Glomerular visceral epithelial cell (primary cell): Measurements from ENCODE around the gene IQGAP2.

Experiments used
- DNase-seq: peaks from one replicate; pipeline ENCODE4 v3.0.0-alpha.2; 2016; ENCODE audit errors: extremely low spot score

Gene IQGAP2

DNA sequence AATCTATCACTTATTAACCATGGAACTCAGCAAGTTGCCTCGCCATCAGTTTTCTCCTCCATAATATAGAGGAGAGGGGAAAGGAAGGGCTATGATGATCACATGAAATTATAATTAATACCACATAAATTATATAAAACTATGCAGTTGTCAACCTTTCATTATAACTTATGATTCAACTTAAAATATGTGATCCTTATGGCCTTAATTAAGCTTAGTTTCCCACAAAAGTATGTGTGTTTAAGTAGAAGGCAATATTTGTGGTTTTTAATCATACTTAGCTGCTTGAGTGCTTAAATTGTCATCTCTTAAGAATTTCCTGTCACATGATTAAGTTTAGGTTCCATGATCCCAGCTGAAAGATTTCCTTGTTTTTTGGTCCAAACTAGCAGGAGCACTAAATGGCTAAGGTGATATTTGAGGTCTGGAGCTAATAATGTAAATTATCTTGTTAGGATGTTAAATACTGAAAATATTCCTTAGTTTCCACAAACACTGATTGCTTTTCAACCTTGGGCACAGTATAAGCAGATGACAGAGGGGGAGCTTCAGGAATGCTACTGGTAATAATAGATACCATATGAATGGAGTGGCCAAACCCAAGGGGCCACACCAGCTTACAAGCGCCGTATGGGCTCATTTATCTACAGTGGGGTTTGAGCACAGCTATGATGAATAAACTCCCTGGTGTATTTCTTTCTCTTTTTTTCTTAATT, 286.4 kb downstream of the IQGAP2 start:
- DNase-seq, result peak; percentile 82

DNA sequence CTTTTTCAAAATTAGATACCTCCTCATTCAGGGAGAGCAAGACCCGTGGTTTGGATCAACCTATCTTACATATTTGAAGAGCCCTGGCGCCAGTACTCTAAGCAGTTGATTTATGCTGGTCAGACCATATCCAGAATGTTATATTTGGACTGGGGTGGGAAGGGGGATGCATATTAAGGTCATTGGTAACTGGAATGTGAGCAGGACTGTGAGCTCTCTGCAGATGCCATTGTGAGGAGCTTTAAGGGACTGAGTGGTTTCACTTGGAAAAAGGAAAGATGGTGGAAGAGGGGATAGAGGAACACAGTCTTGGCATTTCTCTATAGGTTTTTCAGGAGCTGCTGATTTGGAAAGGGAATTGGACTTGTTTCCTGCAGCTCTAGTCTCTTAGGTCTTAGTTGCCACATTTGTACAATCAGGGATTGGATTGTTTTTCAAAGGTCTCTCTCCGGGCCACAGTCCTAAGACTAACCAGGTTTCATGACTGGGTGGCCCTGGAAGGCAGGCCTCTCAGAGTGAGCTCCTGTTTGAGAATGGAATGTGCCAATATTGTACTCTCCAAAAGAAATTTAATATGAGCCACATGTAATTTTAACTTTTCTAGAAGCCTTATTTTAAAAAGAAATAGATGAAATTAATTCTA, 287.1 kb downstream of the IQGAP2 start:
- DNase-seq, result peak; percentile 22

DNA sequence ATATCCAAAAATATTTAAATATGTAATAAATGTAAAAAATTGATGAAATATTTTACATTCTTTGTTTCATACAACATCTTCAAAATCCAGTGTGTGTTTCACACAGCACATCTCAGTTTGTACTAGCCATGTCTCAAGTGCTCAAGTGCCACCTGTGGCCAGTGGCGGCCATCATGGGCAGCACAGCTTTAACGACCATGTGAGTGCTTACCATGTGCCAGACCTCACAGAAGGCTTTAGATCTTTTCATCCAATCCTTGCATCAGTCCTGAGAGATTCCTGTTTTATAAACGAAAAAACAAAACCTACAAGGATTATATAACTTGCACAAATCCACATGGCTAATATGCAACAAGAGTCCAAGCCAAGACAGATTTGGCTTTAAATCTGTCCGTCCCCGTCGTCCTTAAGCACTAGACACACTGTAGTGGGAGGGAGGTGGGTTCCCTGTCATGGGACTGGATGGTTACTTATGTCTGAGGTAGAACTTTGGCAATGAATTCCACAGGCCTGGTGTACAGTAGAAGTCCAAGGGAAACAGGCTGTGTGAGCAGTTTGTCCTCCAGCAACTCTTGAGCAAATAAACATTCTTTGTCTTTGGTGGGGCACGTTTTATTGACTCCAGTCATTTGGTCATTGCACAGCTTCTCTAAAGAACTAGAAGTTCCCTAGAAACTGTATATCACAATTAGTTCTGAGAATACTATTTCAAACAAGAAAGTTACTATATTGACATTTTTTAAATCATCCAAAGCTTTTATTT, 287.8 kb downstream of the IQGAP2 start:
- peak; percentile 33 for DNase-seq

DNA sequence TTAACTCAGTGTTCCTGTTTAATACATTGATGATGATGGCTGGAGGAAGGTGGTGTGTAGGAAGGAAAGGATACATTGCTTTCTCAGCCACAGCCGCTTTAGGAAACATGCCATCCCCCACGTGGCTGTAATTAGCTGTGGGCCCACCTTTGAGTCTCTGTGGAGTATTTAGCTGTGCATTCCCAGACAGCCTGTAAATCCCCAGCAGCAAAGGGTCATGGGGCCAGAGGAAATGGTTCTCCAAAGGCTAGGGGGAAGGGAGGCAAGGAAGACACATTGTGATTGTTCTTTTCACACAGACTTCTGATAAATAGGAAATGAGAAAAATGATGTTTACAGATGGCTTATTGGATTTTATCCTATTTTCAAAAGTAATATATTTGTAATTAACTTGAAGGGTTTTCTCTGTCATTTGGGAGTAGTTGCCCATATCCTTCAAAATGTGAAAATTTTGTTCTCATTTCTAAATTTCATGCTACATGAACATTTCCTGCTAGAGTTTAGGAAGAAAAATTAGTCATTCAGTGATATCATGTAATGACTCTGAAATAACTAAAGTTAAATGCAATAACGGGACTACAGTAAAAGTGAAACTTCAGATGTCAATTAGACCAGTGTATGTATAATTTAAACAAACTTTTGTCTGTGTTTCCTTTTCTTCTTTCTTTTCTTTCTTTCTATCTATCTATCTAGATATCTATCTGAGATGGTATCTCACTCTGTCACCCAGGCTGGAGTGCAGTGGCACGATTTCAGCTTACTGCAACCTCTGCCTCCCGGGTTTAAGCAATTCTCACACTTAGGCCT, 288.6 kb downstream of the IQGAP2 start:
- peak; percentile 86 for DNase-seq

DNA sequence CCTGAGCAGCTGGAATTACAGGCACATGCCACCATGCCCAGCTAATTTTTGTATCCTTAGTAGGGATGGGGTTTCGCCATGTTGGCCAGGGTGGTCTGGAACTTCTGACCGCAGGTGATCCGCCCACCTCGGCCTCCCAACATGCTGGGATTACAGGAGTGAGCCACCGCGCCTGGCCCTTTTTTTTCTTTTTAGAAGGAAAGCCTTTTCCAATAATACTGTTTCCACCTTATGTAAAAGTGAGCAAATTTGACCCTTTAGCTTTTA, 289.1 kb downstream of the IQGAP2 start:
- no peak for DNase-seq

DNA sequence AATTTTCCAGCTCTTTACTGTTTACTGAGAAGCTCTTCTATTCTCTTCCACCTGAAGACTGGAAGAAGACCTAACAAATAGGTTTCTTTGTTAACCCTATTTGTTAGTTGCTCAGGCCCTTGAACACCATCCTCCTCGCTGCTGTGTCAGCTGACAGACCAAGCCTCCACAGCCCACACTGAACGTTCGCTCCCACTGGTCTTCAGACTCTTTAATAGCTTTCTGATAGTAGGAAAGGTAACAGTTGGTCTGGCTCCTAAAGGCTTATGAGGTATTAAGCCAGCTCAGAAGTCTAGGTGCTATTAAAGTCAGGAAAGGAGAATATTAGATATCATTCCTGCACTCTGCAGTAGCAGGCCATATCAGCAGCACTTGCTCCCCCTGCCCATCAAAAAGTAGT, 289.6 kb downstream of the IQGAP2 start:
- no peak for DNase-seq

DNA sequence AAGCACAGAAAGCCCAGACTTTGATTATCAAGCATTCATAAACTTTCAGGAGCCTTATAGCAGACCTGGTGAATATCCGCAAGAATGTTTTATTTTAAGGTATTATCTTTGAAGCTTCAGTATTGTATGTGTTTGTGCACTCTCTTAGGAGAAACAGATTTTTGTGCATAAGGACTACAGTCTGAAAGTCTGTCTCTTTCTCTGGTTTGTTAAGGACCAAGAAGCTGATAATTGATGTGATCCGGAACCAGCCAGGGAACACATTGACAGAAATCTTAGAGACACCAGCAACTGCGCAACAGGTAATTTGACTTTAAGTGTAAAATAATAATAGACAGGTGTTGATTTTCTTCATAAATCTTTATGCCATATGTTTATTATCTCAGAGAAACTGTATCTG, 290.1 kb downstream of the IQGAP2 start:
- DNase-seq, result no peak

DNA sequence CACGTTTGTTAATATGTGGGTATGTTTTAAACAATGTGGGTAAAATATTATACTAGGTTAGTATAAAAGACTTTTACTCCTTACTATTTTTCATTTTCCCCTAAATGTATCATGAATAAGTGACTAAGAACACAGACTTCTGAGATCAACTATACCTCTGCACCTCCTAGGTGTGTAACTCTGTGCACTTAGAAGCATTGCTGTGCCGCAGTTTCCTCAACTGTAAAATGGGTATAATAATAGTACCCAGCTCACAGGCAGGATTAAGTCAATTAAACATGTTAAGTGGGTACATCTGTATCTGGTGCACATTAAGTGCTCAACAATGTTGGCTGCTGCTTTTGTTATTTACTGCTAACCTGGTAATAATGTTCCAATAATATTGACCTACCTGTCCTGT, 291.2 kb downstream of the IQGAP2 start:
- no peak for DNase-seq

DNA sequence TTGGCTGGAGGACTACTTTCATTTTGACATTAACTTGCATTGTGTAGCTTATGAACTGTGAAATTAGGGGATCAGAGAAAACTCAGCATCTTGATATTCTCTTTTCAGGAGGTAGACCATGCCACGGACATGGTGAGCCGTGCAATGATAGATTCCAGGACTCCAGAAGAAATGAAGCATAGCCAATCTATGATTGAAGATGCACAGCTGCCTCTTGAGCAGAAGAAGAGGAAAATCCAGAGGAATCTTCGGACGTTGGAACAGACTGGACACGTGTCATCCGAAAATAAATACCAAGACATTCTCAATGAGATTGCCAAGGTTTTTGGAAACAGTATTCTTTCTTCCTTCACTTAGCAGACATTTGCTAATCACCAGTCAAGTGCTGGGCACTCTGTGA, 292.3 kb downstream of the IQGAP2 start:
- DNase-seq, result no peak

DNA sequence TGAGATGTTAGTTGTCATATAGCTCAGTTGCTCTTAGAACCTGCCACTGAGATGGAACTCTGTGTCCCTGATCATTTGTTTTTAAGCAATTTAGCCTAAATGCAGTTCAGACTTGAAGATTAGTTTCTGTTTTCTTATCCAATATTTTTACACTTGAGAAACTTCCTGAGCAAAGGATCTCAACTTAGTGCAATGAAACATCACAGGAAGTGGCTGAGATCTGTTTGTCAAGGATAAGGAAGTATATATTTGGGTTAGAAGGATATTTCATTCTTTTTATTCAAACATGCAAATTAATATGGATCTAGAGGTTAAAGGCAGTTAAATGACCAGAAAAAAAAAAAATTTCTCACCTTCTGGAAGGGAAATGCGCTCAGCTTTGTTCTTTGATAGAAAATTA, 293.2 kb downstream of the IQGAP2 start:
- no peak for DNase-seq

DNA sequence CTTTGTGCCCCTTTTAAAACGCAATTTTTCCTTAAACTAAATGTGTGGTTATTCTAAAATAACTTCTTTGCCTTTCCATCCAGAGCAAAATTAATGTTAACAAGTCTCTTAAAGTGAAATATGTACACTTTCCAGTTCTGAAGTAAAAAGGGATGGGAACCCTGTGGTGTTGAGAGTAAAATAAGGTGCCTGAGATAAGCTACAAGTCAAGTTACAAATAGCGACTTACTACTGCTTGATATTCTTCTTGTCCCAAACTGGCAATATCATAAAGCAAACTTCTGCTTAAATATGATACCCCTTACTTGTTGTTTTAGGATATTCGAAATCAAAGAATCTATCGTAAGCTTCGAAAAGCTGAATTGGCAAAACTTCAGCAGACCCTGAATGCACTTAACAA, 294.6 kb downstream of the IQGAP2 start:
- DNase-seq, result no peak

DNA sequence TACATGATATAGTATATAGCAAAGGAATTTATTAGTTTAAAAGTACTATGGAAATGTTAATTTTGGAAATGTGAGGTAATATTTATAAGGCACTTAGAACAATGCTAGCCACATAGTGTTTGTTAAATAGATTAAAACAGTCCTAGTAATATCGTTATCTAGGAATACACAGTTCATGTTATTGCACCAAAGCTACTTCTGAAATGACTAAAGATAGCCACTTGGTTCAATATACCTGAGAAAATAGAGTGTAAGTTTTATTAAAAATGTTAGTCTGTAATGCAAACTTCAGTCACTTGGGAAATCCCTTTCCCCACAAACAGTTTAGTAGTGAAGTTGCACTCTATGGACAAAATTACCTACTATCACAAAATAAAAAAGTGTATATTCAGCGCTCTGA, 297.5 kb downstream of the IQGAP2 start:
- no peak for DNase-seq

DNA sequence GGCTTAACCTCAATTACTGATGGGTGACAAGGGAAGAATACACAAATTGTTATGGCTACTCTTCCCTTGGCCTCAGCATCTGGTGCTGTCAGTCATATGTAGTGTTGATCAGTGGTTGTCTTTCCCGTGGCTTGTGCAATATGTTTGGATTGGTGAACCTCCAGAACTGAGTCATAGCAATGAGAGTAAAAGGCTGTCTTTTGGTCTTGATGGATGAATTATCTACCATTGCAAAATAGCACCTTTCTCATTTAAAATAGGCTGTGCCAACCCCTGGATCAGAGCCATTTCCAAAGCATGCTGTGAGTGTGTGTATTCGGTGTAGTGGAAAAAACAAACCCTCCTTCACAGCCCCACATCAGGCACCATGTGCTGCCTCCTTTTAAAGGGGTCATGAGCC, 298.2 kb downstream of the IQGAP2 start:
- peak; percentile 88 for DNase-seq

DNA sequence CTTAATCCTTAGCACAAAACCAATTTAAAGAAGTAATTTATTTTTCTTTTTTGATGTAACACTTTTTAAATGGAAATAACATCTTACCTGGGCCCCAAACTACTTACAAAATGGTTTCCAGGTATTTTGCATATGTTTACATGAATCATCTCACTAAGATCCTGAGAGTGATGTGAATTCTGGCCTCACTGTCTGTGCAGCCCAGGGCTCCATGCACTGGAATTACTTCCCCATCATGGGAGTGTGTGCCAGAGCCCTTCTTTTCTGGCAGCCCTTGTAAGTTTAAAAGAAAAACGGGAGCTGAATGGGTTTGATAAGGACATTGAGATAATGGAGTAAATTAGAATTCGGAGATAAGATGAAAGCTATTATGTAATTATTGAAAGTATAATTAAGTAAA, 300.6 kb downstream of the IQGAP2 start:
- DNase-seq, result no peak

DNA sequence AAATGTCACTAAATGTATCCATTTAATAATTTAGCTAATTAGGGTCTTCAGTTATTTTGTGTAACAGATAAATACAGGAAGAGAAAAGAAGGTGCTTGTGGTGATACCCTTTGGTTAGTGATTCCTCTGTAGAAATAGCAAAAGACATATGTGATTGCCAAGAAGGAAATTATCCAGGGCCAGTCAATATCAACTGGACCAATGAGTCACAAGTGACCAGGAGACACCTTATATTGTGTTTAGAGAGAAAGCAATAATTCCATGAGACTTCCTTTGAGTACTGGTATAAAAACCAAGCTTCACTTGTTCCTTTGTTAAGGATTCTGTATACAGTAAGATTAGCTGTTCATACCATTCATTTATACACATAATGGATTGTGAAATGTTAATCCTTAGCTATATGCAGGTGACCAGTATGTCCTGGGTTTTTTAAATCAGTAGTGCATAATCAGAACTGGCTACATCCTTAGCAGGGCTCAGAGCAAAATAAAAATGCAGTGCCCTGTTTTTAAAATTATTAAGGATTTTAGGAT, 301.1 kb downstream of the IQGAP2 start:
- DNase-seq, result no peak

DNA sequence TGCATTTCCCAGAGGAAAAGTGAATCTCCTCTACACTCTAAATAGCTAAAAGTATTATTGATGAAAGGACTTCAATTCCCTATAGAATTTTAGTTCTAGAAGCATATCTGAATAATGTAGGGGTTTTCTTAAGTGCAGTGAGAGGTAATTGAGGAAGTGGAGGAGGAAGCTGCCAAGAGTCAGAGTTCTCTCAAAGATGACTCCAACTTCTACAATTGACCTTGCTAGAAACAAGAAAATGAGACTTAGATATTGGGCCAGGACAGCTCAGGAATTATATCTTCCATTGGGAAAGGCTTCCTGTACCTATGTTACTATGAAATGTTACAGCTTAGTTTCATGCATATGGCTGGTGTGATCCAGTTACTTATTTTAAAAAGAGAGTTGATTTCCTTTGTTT, 302.5 kb downstream of the IQGAP2 start:
- no peak for DNase-seq

DNA sequence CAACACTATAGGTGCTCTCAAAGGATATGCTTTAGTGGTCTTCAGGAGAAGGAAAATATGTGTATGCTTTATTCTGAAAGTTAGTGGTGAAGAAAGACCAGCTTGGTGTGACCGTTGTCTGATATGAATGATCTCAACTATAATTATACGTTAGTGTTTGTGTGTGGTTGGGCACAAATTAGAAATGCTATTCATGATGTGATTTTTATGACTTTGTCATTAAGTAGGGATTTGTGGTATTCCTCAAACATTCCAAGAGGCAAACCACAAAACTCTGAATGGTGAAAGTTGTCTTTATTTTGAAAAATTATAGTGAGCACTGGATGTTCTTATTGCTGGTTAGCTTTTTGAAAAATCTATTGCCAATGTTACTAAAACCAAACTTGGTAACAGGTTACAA, 306.7 kb downstream of the IQGAP2 start:
- DNase-seq, result peak; percentile 83

DNA sequence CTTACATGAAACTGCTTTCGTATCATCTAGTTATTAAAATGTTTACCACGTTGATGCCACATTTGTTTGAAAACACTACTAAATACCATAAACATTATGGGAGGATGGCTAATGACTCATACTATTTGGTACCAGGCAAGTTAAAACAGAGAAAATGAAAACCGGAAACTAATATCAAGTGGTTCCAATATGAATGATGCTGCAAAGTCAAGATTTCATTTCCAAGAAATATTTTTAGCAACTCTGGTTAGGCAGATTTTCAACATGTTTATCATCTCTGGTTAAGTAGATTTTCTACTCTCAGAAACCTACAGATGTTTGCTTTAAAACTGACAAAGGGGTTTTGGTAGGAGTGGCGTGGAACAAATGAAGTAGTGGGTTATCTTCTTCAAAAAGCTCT, 307.9 kb downstream of the IQGAP2 start:
- DNase-seq, result no peak

DNA sequence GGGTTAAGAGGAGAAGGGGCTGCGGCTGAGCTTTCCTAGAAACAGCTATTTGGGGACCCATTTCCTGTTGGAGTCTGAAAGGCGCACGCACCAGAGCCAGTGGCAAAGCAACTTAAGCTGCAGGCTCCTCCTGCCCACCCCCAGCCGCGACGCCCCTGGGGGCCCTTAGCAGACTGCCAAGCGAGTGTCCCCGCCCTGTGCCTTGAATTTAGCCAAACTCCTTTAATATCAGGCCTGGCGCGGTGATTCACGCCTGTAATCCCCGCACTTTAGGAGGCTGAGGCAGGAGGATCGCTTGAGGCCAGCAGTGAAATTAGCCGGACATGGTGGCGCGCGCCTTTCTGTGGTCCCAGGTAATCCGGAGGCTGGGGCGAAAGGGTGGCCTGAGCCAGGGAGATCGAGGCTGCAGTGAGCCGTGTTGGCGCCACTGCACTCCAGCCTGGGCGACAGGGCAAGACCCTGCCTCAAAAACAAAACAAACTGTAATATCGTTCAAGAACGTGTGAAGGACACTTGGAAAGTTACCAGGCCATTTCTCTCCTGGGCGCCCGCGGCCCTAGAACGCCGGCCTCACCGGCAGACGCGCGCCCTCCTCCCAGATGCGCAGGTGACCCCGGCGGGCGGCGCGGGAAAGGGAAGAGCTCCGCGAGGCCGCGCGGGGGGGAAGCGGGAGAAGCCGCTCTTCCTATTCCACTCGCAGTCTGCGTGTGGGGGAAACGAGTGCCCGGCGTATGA, 311.8 kb downstream of the IQGAP2 start:
- DNase-seq, result no peak

DNA sequence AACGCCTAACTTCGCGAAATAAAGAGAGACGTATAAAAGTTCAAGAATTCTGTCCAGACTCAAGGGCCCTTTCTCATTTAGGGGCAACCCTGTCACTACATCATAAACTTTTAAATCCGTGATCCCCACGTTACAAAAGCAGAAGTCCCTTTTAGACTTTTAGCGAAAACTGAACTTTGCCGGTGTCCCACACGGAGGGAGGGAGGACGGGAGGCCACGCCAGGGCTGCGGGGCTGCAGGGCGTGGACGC, 312.3 kb downstream of the IQGAP2 start:
- DNase-seq, result no peak

DNA sequence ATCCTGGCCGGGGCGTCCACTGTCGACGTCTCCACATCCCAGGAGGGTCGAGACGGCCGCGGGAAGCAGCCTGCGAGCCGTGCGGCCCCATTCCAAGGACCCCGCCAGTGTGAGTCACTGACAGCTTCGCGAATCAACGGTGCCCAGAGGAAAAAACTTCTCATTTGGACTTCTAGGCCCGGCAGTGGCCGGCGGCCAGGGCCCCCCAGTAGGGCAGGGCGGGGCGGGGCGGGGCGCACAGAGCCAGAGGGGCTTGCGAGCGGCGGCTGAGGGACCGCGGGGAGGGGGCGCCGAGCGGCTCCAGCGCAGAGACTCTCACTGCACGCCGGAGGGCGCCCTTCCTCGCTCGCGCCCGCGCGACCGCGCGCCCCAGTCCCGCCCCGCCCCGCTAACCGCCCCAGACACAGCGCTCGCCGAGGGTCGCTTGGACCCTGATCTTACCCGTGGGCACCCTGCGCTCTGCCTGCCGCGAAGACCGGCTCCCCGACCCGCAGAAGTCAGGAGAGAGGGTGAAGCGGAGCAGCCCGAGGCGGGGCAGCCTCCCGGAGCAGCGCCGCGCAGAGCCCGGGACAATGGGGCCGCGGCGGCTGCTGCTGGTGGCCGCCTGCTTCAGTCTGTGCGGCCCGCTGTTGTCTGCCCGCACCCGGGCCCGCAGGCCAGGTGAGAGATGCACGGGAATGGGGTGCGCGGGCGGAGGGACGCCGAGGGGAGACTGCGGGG, 312.8 kb downstream of the IQGAP2 start, which contains the start of gene F2R:
TSS of gene F2R (plus strand) at position 391 of the 720 bp plus-strand sequence. CDS start at position 573, 182 bp downstream.
- DNase-seq, result peak; percentile 69
